CD4-positive, alpha-beta T cell treated with Interleukin-10 for 1 hour (primary cell): Measurements from ENCODE around the gene IL5RA.

Source experiments
- DNase-seq: peaks from one replicate; pipeline ENCODE4 v3.0.0-alpha.2; 2020

IL5RA gene

DNA sequence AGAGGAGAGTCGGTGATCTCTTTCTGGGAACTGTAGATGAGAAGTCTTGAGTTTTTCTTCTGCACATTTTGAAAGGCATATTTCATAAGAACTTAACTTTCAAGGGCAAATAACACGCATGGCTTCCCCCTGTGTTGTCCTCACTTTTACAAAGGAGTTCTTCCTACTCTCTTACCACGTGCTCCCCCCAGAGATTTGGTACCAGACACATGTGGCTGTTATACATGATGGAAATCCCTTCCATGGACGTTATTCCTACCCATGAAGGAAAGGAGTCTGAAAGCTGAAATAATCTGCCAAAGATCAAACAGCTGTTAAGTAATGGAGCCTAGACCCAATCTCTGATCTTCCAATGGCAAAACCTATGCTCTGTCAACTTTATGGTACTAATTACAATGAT is 4.4 kb downstream of the IL5RA start:
- no peak for DNase-seq

DNA sequence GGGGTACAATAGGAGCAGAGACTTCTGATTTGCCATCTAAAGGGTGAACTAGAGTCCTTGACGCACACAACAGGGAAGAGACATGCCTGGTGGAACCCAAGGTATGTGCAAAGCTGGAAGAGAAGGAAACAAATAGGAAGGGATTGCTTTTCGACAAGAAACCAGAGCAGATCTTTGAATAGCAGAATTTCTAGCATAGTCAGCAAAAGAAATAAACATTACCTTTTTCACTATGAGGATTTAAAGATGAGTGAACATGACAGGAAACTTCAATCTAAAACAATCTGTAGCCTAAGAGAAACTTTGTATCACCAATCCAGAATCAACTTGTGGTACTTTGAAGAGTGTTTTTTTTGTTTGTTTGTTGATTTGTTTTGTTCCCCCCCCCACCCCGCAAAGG is 4.9 kb downstream of the IL5RA start:
- no peak for DNase-seq

DNA sequence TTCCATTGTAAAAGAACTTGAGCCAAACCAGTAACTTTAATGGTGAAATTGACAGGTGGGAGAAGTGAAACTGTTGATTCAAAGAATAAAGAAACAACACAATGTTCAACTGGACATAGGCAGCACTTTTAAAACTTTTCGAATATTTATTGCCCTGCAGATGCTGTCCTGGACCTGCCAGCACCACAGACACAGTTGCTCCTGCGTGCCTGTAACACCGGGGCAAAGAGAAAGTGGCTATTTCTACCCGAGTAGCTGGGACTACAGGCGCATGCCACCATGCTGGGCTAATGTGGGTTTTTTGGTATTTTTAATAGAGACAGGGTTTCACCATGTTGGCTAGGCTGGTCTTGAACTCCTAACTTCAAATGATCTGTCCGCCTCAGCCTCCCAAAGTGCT is 7.4 kb downstream of the IL5RA start:
- no peak for DNase-seq

DNA sequence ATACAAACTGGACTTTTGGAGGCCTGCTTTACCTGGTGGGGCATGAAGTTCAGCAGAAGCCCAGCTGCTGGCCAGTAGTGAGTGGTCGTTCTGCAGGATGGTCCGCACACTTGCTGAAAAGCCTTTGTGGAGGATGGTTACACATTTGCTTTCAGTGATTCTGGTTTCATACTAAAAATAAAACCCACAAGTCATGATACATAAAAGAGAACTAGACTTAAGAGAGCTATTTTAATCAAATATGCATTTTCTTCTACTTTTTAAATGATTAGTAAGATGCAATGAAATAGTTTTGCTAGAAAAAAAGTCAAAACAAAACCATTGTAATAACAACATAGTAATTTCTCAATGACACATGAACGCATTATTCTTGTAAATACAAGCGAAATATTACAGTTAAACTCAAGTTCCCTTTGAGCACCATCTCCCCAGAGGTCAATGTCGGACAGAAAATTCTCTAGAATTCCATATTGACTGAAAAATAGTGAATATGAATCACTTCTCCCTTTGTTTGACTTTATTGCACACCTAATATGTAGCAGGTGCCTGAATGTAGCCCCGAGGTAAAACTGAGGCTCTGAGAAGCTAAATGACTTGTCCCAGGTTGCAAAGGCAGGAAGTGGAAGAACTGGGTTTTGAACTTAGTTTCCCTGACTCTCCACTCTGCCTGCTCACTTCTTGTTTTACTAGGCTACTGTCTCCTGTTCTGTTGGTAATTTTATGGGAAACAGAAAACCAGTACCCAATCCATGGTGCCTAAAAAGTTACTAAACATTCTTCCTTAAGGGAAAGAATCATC is 8.3 kb downstream of the IL5RA start:
- no peak for DNase-seq

DNA sequence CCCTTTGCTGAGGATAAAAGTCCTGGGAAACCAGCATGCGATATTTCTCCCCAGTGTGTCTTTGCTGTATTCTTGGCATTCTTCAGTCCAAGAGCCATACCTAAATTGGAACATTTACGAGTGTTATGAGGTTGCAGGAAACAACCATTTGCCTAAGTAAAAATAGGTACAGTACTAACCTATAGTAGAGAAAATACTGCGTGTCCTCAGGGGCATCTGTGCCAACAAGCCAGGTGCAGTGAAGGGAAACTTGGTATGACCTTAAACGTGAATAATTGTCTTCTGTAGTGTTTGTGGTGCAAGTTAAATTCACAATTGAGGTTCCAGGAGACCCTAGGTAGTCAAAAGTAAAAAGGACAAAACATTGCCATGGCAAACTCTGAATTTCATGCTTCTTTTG is 12.2 kb downstream of the IL5RA start:
- no peak for DNase-seq

DNA sequence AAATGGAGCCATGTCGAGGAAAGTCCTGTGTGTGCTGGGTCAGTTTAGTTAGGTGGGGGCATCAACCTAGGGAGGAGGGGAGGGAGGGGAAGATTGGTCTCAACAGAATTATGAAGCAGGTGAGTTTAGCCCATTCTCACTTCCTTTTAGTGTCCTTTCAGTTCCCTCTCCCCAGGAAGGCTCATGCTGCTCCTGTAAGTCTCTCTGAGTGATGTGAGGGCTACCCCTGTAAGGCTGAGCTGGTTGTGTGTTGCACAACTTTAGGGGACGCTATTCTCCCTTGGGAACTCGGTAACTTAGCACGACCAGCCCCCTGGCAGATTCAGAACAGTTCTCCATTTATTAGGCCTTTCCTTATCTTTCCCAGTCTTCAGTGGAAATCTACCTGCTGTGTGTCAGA is 21.2 kb downstream of the IL5RA start:
- no peak for DNase-seq

DNA sequence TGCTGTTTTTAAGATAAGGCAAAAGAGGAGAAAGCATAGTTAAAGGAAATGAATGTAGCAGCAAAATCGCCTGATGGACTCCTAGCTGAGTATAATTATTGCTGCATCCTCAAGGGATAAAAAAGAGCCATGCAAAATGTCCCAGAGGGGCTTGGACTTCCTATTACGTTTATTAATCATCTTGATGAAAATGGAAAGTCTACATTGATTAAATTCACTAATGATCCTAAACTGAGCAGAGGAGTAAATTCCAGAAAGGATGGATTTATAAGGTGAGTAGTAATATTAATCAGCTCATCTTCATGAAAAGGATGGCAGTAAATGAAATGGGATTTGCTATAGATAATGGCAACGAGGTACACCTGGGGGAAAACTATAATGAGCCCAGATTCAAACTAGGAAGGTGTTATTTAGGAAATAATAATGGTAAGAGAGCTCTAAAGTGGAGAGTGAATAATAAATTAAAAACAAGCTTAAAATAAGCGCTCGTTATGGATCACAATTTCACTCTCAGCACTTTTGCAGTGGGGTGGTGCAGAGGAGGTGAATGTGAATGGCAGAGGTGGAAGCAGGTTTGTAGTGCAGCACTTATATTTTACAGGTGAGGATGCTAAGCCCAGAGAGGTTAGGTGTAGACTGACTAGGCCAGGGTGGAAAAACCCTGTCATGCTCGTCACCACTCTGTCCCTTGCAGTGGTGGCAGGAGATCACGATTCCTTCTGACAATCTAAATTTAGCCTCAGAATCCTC is 22.3 kb downstream of the IL5RA start:
- no peak for DNase-seq

DNA sequence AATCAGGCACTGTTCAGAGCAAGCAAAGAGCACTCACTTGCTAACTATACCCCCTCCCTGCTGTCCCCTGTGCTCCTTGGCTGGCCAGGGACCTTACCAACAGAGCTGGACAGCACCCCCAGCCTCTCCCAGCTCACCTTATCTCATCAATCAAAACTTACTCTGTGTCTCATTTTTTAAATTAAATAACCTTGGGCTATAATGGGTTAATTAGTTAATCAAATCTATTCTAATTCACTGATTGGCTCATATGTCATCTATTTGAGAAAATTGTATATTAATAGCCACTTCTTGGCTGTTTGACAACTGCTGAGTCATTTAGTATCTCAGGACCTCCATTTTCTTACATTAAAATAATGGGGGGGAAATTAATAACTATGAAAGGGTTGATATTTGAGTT is 22.9 kb downstream of the IL5RA start:
- no peak for DNase-seq

DNA sequence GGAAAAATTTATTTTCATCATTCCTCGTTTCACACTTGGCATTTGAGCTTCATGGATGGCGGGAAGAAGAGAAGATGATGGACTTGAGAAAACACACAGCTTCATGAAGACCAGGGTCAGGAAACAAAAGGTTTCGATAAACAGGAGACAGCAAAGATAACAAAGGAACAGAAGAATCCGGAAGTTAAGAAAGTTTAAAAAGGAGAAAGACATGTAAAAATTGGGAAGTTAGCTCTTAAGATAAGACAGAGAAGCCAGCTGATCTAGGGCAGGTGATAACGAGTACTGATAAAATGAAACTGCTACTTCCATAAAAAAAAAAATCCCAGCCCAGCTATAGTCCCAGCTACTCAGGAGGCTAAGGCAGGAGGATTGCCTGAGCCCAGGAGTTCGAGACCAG is 23.9 kb downstream of the IL5RA start:
- no peak for DNase-seq

DNA sequence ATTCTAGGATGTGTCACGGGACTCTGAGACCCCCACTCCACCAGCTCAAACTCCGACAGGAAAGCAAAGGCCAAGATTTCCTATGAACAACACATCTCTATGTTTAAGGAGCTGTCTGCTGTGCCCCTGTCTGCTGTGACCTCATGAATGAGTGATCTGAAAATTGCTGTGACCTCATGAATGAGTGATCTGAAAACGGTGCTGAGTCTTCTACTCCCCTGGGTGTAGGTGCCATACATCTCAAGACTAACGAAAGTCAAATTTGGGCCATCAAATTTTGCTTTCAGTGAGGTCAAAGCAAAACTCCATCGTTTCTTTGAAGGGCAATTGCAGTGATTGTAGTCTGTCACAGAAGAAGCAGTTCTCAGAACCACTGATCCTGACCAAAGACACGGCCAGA is 24.4 kb downstream of the IL5RA start:
- no peak for DNase-seq

DNA sequence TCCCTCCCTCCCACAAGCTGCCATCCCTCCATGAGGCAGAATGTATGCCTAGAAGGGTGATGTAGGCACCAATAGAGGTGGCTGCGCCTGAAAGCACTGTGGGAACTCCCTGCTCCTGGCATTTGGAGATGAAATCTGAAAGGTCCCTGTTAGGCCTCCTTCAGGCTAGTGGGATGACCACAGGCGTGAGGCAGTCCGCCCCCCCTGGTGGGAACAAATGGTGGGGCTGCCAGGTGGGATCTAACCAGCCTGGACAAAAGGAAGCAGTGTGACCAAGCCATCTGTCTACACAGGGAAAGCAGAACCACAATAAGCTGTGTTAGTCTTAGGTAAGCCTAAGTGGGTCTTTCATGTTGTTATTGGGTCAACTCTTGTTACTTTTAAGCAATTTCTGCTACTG is 25.3 kb downstream of the IL5RA start:
- DNase-seq = no peak

DNA sequence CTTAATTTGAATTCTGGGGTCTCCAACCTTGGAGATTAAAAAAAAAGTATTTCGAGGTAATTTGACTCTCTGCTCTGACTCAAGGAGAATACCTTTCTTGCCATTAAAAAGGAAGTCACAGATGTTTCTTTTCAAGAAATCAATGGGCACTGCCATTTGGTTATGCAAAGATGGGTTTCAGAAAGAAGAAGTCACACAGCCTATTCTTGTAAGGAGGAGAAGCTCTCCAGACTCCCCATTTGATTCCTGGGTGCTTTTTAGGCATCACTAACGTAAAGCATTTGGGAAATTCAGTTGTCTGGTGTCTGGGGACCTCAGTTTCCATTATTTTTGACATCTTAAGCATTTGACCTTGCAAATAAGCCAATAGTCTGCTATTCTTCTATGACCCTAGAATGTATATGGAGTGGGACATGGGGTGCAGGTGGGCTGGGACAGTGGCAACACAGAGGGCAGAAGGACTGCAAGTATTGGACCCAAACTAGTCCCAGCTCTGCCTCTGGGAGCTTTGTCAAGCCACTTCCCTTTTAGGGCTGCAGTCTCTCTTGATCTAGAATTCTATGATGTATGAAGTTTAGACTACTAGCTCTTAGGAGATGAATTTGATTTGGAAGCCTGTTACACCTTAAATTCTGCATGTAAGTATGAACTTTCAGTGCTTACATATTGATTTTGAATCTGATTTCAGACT is 27.8 kb downstream of the IL5RA start:
- DNase-seq = no peak

DNA sequence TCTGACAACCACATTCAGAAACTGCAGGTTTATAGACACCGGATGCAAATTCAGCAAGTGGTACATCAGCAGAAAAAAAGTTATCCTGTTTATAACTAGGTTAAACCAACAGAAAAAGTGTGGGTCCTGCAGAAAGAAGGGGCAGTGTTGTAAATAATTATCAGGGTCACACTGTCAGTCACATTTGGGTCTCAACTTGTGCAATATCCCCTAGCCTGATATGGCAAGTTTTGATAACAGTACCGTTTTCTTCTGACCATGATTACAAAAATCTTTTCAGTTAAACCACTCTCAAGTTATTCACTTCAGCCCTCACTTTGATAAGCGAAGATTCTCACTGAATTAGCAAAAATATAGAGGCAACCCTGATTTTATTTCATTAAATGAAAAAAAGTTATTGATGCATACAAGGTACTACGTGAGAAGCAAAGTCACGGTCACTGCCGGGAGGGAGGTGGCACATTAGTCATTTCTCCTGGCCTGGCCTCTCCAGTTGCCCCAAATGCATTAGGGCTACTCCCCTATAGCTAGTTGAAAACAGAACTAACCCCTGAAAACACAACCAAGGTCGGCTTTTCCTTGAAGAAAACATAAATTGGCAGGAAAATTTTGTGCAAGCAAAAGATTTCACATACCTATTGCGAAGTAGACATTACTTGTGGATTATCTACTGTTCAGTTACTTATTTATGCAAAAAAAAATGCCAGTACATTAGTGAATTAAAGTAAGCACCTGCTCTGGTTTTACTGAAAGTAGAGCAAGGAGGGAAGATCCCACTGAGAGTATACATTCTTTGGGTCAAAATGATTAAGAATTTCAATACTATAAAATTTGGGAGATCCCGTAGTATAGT is 28.6 kb downstream of the IL5RA start:
- DNase-seq = no peak

DNA sequence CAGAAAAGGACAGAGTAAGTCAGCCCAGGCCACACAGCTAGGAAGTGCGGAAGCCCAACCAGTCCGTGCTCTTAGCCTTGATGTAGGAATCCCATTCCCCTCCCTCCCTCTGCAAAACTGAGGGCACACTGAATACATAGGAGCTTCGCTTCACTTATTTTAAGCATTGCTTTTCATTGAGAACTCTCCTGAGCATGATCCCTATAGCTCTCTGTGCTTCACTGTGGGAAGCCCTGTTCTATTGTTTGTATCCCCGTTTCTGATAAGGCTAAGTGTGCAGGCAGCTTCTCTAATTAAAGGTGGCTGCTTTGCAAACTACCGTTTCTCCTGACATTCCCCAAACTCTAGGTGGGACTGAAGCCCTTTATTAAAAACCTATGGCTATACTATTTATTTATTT is 29.9 kb downstream of the IL5RA start:
- no peak for DNase-seq

DNA sequence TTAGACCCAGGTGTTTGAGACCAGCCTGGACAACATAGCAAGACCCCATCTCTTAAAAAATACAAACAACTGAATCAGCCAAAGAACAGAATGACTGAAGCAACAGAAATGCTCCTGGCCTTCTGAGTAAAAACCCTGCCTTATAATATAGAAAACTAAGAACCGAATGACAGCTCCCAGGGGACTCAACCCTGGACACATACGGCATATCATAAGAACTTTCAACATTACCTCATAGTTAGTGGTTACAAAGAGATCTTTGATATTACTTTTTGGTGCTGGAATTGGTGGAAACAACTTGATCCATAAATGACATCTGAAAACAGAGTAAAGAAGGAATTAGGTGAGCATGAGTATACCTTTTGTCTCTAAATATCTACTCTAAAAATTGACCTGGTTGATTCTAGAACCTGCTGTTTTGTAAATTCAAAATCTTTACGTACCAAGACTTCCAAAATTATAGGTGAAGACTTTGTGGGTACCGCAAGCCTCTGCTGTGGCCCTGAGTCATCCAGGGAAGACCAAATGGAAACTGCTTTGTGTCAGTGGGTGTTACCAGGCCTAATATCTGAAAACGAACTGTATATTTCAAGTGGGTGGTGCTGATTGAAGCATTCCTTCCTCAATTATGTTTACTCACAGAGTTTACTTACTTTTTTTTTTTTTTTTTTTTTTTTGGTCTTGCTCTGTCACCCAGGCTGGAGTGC is 35.5 kb downstream of the IL5RA start:
- no peak for DNase-seq

DNA sequence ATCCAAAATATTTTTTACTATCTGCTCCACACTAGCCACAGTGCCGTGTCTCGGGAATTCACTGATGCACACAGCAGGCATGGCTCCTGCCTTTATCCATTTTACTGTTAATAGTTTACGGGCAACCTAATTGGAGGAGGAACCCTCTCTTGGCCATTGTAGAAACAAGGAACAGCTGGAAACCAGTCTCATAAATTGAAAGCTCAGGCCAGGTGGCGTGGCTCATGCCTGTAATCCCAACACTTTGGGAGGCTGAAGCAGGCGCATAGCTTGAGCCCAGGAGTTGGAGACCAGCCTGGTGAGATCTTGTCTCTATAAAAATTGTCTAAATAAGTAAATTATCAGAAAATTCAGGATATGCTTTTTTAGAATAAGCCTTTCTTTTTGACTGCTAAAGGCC is 39.0 kb downstream of the IL5RA start:
- DNase-seq = no peak

DNA sequence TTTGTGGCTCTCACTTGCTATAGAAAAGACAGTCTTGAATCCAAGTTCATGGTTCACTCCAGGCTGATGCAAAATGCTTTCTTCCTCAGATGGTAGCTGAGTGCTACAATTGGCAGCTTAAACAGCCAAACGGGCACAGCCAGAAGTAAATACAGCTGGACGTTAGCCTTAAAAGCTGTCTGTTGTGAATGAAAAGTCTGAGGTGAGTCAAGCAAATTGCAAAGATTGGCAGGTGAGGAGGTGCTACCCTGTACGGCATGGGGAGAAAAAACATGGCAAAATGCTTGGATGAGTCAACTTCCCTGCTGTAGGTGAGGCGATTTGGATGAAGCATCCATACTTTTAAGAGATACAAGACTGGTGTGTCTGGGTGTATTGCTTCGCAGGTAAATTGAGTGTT is 40.5 kb downstream of the IL5RA start:
- no peak for DNase-seq

DNA sequence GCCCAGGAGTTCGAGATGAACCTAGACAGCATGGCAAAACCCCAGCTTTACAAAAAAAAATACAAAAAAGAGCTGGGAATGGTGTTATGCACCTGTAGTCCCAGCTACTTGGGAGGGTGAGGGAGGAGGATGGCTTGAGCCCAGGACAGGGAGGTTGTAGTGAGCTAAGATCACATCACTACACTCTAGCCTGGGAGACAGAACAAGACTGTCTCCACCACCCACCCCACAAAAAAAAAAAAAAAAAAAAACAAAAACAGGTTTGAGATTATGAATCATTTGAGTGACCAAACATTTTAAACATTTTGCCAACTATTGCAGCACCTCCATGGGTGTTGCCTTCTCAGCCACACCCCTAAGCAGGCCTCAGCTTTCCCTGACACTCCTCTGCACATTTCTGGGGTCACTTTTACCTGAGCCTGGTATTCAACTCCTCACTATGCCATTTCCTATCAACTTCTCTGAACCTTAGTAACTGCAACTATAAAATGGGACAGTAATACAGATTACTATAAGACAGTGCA is 41.8 kb downstream of the IL5RA start:
- DNase-seq = no peak

DNA sequence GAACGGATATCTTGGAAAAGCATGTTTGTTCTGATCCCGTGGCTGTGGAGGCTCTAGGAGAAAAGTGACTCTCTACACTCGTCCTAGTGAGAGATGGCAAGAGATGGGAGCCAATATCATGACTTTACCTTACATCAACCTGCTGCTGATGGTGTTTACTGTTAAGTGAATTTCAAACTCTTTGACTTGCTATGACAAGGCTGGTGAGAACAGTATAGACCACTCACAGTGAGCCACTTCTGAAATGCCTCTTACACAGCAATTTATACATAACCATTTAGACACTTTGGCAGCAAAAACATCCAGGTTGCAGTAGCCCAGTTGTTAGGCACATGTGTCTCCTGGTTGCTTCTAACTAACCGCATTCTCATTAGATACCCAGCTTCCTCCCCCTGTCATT is 43.3 kb downstream of the IL5RA start:
- DNase-seq = no peak

DNA sequence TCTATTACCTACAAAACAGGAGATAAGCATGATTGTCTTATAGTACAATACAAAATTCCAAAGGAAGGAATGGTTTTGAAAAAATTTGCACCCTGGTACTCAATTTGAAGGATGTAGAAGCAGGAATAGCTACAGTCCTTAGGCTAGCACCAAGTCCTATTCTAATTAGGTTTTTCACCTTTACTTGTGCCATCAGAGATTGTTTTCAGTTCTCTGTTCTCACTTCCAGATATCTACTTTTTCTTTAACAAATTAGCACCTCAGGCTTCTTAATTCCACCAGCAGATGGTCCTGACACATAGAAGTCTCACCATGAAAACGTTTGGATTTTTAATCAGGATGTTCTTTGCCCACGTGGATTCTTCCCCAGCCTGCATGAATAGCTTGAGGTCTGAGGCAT is 43.8 kb downstream of the IL5RA start:
- DNase-seq = no peak

DNA sequence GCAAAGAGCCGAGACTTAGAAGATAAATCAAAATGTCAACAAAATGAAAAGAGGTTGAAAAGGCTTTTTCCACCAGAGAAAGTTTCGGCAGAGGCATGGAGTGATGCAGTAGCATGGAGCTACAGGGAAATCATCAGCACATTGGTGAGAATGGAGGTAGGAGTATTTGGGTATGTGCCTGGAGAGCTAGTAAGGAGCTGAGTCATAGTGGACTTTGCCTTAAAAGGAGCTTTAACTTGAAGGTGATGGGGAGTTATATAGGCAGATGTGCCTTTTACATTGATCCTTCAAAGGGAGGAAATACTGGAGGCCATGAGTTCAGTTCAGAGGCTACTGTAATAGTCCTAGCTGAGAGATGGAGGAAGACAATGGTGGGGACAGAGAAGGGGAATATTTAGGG is 44.3 kb downstream of the IL5RA start:
- DNase-seq = no peak

DNA sequence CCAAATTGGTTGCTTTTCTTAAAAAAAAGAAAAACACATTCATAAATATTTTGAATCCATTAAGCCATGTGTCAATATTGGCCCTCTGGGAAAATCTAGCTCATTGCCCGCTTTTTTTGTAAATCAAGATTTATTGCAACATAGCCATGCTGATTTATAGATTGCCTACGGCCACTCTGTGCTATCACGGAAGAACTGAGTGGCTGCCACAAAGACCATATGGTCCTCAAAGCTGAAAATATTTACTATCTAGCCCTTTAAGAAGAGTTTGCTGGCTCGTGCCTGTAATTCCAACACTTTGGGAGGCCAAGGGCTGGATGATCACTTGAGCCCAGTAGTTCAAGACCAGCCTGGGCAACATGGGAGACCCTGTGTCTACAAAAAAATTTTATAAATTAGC is 45.9 kb downstream of the IL5RA start:
- no peak for DNase-seq
